ENCODE results near the gene HNF1A.

HNF1A gene

DNA sequence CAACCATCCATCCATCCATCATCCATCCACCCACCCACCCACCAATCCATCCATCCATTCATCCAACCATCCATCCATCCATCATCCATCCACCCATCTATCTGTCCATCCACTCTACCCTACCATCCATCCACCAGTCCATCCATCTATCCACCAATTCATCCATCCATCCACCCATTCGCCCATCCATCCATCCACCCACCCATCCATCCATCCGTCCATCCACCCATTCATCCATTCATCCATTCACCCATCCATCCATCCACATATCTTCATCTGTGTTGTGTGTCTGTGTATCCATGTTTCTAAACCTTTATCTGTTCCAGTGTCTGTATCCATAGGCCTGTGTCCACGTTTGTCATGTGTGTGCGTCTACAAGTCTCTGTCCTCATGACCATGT, 9.9 kb downstream of the HNF1A start:
- DNase-seq (ENCODE audit: low spot score) (no peak), FAIRE-seq (no peak)

- DNase-seq (ENCODE audit: low spot score) (no peak), FAIRE-seq (no peak)
Measured at GRCh38 chr12:120988658-120989057, 10.3 kb downstream of the HNF1A start.

GRCh38 chr12:120989687-120990086, 11.3 kb downstream of the HNF1A start:
- DNase-seq (ENCODE audit: low spot score) (no peak), FAIRE-seq (no peak)

DNA sequence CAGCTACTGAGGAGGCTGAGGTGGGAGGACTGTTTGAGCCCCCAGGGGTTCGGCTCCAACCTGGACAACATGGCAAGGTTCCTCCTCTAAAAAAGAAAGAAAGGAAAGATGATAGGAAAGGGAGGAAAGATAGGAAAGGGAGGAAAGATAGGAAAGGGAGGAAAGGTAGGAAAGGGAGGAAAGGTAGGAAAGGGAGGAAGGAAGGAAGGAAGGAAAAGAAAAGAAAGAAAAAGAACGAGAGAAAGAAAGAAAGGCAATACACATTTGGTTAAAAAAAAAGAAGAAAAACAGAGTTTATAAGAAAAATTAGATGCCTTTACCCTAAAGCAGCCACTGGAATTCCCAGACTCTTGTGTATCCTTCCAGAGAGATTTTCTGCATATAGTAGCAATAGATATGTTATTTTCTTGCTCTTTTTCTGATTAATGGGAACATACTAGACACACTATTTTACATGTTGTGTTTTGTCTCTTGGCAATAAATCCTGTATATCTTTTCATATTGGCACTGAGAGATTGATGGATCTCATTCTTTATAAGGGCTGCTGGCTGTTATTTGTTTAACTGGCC, 12.2 kb downstream of the HNF1A start:
- DNase-seq (ENCODE audit: low spot score) (no peak), FAIRE-seq (no peak)

DNA sequence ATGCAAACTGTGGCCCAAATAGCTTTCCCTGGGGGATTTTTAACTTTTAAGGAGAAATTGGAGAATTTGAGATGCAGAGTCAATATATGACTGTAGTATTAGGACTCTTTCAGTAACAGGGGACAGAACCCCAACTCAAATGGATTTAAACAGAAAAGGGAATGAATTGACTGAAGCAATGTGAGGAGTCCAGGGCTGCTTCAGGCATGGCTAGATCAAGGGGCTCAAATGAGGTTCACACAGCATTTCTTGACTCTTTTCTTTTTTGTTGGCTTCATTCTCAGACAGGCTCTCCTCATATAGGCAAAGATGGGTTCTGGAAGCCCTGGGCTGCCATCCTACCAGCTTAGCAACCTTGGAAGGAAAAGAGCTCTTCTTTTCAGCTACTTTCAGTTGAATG, 13.6 kb downstream of the HNF1A start:
- no peak for DNase-seq (ENCODE audit: low spot score)
- no peak for FAIRE-seq

DNA sequence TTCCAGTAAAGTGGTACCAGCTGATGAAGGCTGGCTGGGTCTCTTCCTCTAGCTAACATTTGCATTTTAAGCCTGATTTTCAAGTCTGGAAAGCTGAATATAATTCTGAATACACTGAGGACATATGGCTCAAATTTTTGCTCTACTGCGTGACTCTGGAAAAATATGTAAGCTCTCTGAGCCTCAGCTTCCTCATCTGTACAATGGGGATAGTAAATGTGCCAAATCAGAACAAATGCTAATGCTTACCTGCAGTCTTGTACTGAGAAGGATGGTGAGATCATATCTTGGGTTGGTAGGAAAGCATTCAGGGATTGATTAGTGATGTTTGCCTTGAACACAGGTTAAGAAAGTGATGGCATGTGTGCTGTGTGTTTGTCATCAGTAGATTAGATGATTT, 14.6 kb downstream of the HNF1A start:
- FAIRE-seq (no peak), DNase-seq (ENCODE audit: low spot score) (no peak)

DNA sequence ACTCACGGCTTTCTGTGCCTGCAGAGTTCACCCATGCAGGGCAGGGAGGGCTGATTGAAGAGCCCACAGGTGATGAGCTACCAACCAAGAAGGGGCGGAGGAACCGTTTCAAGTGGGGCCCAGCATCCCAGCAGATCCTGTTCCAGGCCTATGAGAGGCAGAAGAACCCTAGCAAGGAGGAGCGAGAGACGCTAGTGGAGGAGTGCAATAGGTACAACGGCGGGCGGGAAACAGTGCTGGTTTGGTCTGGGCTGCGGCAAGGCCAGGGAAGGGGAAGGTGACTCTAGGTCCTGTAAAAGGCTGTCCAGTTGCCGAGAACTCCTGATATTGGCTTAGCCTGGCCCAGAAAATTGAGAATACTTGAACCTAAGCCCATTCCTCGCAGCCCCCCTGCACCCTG, 15.2 kb downstream of the HNF1A start:
- no peak for FAIRE-seq
- DNase-seq (ENCODE audit: low spot score) = no peak

DNA sequence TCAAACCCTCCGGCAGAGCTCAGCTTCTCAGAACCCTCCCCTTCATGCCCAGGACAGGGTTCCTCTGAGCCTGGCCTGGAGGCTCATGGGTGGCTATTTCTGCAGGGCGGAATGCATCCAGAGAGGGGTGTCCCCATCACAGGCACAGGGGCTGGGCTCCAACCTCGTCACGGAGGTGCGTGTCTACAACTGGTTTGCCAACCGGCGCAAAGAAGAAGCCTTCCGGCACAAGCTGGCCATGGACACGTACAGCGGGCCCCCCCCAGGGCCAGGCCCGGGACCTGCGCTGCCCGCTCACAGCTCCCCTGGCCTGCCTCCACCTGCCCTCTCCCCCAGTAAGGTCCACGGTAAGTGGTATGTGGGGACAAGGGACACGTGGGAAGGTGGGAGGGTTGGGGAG, 15.7 kb downstream of the HNF1A start:
- DNase-seq (ENCODE audit: low spot score) (no peak), FAIRE-seq (no peak)

- no peak for FAIRE-seq
- DNase-seq (ENCODE audit: low spot score) = no peak
Measured at GRCh38 chr12:120994589-120995337, 16.4 kb downstream of the HNF1A start.

- DNase-seq (ENCODE audit: low spot score) (no peak), FAIRE-seq (no peak)
Measured at GRCh38 chr12:120996133-120996746, 17.9 kb downstream of the HNF1A start.

- FAIRE-seq (no peak), DNase-seq (ENCODE audit: low spot score) (no peak)
Measured at GRCh38 chr12:120997448-120997847, 19.1 kb downstream of the HNF1A start.

- FAIRE-seq (no peak), DNase-seq (ENCODE audit: low spot score) (no peak)
Measured at GRCh38 chr12:120998435-120998834, 20.1 kb downstream of the HNF1A start.

- FAIRE-seq = no peak
- DNase-seq (ENCODE audit: low spot score) = no peak
Measured at GRCh38 chr12:120999191-121000120, 21.1 kb downstream of the HNF1A start.

GRCh38 chr12:121000530-121000929, 22.2 kb downstream of the HNF1A start:
- DNase-seq (ENCODE audit: low spot score) = no peak
- no peak for FAIRE-seq

DNA sequence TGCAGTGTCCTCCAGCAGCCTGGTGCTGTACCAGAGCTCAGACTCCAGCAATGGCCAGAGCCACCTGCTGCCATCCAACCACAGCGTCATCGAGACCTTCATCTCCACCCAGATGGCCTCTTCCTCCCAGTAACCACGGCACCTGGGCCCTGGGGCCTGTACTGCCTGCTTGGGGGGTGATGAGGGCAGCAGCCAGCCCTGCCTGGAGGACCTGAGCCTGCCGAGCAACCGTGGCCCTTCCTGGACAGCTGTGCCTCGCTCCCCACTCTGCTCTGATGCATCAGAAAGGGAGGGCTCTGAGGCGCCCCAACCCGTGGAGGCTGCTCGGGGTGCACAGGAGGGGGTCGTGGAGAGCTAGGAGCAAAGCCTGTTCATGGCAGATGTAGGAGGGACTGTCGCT, 22.7 kb downstream of the HNF1A start:
- no peak for DNase-seq (ENCODE audit: low spot score)
- no peak for FAIRE-seq

DNA sequence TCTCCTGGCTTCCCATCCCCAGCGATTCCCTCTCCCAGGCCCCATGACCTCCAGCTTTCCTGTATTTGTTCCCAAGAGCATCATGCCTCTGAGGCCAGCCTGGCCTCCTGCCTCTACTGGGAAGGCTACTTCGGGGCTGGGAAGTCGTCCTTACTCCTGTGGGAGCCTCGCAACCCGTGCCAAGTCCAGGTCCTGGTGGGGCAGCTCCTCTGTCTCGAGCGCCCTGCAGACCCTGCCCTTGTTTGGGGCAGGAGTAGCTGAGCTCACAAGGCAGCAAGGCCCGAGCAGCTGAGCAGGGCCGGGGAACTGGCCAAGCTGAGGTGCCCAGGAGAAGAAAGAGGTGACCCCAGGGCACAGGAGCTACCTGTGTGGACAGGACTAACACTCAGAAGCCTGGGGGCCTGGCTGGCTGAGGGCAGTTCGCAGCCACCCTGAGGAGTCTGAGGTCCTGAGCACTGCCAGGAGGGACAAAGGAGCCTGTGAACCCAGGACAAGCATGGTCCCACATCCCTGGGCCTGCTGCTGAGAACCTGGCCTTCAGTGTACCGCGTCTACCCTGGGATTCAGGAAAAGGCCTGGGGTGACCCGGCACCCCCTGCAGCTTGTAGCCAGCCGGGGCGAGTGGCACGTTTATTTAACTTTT, 23.6 kb downstream of the HNF1A start:
- no peak for DNase-seq (ENCODE audit: low spot score)

DNA sequence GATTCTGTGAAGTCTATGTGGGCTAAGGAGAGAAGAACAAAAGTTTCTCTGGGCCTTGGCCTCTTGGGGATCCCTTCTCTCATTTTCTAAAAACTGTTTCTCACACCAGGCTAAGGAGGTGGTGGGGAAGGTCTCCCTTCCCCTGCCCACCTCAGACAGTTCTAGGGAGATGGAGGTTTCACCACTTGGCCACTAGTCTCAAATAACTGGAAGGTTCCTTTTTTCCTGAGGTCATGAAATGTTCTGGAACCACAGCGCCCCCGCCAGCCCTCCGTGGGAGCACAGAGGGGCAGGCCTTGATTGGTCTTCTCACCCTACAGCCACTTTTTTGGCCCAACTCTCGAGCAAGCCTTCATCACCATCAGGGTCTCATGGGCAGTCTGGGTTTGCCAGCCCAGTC, 25.3 kb downstream of the HNF1A start:
- FAIRE-seq (no peak), DNase-seq (ENCODE audit: low spot score) (no peak)

More for the DNA sequence above, 23.6 kb downstream of the HNF1A start:
- no peak for FAIRE-seq

GRCh38 chr12:121004253-121004815, 26.0 kb downstream of the HNF1A start:
- DNase-seq (ENCODE audit: low spot score) = no peak
- no peak for FAIRE-seq

GRCh38 chr12:121005346-121005815, 27.0 kb downstream of the HNF1A start:
- FAIRE-seq = no peak
- peak; percentile 44 for DNase-seq (ENCODE audit: low spot score)

DNA sequence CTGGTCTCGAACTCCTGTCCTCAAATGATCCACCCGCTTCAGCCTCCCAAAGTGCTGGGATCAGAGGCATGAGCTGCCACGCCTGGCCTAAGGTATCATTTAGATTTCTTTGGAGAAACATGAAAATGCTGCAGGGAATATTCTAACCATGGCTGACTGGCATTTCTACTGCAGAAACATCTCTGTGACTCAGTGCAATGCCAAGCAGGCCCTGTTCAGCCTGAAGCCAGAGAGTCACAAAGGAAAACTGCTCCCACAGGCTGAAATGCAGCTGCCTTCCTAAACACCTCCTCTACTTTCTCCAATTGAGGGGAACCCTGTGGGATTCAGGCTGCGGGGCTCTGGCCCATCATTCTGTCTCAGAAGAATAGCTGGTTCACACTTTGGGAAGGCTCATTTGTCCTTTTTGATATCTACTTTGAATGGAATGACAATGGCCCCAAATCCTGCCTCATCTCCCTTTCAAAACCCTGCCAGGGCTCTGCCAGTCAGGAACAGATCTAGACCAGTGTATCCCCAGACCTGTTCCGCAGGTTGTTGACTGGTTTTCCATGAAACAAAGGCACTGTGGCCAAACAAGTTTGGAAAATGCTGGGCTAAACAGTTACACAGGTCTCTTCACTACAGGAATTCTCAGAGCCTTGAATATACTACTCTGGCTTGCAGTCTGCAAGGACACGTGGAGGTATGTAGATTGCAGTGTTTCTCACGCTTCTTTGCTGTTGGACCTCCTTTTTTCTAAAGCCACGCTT, 30.2 kb downstream of the HNF1A start:
- DNase-seq (ENCODE audit: low spot score) (no peak), FAIRE-seq (no peak)

Measured in RCC 7860 (cell line).